GM11168 (cell line): ENCODE measurements around the gene SCAPER.
"Not testable (repeated sequence)": the region's sequence is repeated elsewhere in the genome, so short reads cannot be mapped to it uniquely, and the experiment has no call there.

ENCODE experiments used
- in situ Hi-C: fragments of 300-500 bp; cut with MboI; formaldehyde crosslinking; loops from one replicate; pipeline ENCODE4 v1.12.0; 2022; ENCODE audit warnings: low sequenced_read_pairs; ENCODE audit not compliant: unreplicated experiment

Gene SCAPER

DNA sequence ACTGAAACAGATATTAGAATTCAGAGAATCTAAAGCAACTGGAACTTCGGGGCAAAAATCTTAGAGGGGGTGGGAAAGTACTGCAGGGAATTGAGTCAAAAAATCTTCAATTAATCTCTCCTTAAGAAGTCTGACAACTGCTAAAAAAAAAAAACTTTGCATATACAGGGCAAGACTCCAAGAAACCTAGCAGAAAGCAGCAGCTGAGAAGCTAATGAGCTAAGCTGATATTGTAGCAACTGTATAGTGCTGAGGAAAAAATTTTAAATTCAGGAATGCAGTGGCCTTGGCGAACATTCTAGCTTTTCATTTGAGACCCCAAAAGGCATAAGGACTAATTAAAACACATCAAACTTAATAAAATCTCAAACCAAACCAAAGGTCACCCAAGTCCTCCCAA lies 113.6 kb downstream of the SCAPER start:
- in situ Hi-C loops = no loop called here

- in situ Hi-C loops = no loop called here
Measured at GRCh38 chr15:76787273-76787672, 117.9 kb downstream of the SCAPER start.

GRCh38 chr15:76776969-76777368 lies 128.2 kb downstream of the SCAPER start:
- in situ Hi-C loops = no loop called here

- in situ Hi-C loops = no loop called here
Measured at GRCh38 chr15:76776480-76776879, 128.7 kb downstream of the SCAPER start.

DNA sequence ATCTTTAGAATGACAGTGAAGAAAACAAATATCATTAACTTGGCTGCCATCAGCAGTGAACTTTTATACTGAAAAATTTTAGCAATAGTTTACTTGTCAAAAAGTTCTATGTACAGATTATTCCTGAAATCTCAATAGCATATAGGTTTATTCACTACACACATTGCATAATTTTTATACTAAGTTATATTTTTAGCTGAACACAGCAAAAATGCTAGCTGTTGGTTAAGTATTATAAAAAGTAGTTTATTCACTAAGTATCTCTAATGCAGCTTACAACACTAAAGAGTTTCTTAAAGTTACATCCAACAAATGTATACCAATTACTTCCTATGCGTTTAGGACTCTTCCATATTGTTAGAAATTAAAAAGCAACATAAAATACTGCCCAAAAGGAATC lies 131.9 kb downstream of the SCAPER start:
- in situ Hi-C loops = no loop called here

DNA sequence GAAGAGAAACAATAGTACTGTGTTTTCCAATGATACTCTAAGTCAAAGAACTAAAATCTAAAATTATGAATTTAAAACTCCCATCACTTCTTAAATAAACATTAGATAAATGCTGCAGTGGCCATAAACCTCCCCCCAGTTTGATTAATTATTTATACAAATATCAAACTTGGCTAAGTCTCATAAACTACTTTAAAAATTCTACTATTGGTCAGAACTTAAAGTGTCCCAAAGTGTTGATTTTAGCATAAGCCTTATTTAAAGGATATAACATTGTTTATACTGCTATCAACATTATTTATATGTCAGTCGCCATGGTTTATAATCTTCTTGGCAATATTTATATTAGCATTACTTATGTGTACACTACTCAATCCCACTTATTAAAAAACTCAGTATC lies 132.4 kb downstream of the SCAPER start:
- in situ Hi-C loops = no loop called here

GRCh38 chr15:76764004-76764403 lies 141.1 kb downstream of the SCAPER start:
- in situ Hi-C loops = no loop called here

DNA sequence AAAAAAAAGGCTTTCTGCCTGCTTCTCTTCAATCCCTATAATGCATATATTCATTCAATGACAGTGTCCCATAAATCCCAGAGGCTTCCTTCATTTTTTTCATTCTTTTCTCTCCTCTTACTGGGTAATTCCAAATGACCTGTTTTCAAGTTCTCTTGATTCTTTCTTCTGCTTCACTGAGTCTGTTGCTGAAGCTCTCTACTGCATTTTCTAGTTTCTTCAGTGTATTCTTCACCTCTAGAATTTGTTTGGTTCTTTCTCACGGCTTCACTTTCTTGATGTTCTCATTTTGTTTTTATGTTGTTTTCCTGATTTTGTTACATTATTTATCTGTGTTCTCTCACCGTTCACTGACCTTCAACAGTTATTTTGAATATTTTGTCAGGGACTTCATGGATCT lies 141.6 kb downstream of the SCAPER start:
- in situ Hi-C loops = no loop called here

DNA sequence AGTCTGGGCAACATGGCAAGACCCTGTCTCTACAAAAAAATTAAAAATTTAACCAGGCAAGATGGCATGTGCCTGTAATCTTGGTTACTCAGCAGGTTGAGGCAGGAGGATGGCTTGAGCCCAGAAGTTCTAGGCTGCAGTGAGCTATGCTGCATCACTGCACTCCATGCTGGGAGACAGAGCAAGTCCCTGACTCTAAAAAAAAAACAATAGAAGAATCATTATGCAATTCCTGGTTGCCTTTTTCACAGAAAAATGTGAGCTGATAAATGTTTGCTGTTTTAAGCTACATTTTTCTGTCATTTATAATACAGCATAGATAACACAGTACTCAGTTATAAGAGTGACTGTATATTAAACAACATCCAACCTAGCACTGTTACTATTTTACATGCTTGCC lies 148.8 kb downstream of the SCAPER start:
- in situ Hi-C loops = no loop called here

DNA sequence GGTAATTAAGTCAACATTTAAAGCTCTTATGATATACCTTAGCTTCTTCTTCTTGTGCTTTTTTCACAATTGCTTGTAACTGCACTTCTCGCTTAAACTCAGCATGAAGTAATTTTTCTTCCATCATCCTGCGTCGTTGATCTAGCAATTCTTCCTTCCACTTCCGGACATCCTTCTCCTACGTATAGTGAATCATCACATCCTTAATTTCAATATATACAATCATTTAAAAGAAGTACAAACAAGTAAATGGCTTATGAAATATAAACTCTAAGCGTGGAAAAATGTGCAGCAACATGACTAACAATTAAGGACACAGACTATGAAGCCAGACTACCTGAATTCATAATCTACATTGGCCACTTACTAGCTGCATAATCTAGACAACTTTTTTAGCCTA lies 151.4 kb downstream of the SCAPER start:
- in situ Hi-C loops = no loop called here

DNA sequence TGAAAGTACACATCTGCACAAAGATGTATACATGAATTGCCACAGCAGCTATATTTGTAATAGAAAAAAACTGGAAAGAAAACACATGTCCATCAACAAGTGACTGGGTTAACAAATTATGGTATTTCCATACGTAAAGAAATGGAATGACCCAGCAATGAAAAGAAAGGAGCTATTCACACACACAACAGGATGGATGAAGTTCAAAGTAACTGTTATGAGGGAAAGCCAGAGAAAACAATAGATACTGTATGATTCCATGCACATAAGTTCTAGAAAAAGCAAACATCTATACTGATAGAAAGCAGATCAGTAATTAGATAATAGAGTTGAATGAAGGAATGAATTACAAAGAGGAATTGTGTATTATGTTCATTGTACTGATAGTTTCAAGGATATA lies 152.0 kb downstream of the SCAPER start:
- in situ Hi-C loops = no loop called here

- in situ Hi-C loops = no loop called here
Measured at GRCh38 chr15:76752549-76752948, 152.6 kb downstream of the SCAPER start.

GRCh38 chr15:76737573-76737972 lies 167.6 kb downstream of the SCAPER start:
- in situ Hi-C loops = no loop called here

GRCh38 chr15:76732321-76732720 lies 172.8 kb downstream of the SCAPER start:
- in situ Hi-C loops = not testable (repeated sequence)

DNA sequence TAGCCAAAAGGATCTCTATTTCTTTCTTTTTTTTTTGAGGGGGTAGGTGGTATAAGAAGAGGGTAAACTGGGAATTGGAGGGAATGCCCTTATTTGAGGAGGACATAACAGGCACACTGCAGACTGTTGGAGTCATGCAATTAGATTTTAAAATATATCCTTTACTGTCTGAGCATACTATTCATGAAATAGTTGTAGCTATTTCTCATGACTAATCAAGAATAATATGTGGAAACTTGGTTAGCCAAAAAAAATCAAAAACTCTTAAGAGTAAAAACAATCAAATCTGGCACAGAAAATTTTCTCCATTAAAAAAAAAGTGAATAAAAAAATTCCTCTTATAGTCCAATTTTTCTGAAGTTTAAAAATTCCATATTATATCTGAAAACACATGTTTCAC lies 174.9 kb downstream of the SCAPER start:
- in situ Hi-C loops = no loop called here

DNA sequence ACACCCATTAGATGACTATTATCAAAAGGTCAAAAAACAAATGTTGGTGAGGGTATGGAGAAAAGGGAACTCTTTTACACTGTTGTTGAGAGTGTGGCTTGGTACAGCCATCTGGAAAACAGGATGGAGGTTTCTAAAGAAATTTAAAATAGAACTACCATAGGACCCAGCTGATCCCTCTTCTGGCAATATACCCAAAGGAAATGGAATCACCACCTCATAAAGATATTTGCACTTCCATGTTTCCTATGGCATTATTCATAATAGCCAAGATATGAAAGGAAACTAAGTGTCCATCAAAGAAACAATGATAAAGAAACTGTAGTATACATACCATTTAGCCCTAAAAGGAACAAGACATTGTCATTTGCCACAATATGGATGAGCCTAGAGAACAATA lies 186.3 kb downstream of the SCAPER start:
- in situ Hi-C loops = no loop called here

GRCh38 chr15:76714950-76715349 lies 190.2 kb downstream of the SCAPER start:
- in situ Hi-C loops = no loop called here

- in situ Hi-C loops = no loop called here
Measured at GRCh38 chr15:76711351-76711827, 193.8 kb downstream of the SCAPER start.

GRCh38 chr15:76704032-76704431 lies 201.1 kb downstream of the SCAPER start:
- in situ Hi-C loops = not testable (repeated sequence)

- in situ Hi-C loops = no loop called here
Measured at GRCh38 chr15:76696840-76697239, 208.3 kb downstream of the SCAPER start.

- in situ Hi-C loops = not testable (repeated sequence)
Measured at GRCh38 chr15:76692546-76692945, 212.6 kb downstream of the SCAPER start.

DNA sequence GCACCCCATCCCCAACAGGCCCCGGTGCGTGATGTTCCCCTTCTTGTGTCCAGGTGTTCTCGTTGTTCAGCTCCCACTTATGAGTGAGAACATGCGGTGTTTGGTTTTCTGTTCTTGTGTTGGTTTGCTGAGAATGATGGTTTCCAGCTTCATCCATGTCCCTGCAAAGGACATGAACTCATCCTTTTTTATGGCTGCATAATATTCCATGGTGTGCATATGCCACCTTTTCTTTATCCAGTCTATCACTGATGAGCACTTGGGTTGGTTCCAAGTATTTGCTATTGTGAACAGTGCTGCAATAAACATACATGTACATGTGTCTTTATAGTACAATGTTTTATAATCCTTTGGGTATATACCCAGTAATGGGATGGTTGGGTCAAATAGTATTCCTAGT lies 217.5 kb downstream of the SCAPER start:
- in situ Hi-C loops = not testable (repeated sequence)

DNA sequence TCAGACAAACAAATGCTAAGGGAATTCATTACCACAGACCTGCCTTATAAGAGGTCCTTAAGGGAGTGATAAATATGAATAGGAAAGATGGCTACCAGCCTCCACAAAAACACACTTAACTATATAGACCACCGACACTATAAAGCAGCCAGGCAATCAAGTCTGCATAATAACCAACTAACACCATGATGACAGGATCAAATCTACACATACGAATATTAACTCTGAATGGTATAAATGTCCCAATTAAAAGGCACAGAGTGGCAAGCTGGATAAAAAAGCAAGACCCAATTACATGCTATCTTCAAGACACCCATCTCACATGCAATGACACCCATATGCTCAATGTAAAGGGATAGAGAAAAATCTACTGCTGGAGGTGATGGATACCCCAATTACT lies 221.1 kb downstream of the SCAPER start:
- in situ Hi-C loops = no loop called here
